LNCaP clone FGC (cell line): ENCODE data around the gene DOK7.

ENCODE experiments used
- DNase-seq: peaks from one replicate; pipeline ENCODE4 v3.0.0-alpha.2; 2011; ENCODE audit warnings: low read depth
- H3K4me3 ChIP-seq: 2 replicates; pipeline ENCODE4 v1.5.1; 2011; ENCODE audit warnings: mild to moderate bottlenecking, low read depth, low read length, control low read depth
- CTCF ChIP-seq: IDR thresholded peaks from 2 replicates; pipeline ENCODE4 v1.5.1; 2012; ENCODE audit warnings: mild to moderate bottlenecking; ENCODE audit not compliant: control insufficient read depth, insufficient read depth; ENCODE audit errors: extremely low read depth

DOK7 gene

DNA sequence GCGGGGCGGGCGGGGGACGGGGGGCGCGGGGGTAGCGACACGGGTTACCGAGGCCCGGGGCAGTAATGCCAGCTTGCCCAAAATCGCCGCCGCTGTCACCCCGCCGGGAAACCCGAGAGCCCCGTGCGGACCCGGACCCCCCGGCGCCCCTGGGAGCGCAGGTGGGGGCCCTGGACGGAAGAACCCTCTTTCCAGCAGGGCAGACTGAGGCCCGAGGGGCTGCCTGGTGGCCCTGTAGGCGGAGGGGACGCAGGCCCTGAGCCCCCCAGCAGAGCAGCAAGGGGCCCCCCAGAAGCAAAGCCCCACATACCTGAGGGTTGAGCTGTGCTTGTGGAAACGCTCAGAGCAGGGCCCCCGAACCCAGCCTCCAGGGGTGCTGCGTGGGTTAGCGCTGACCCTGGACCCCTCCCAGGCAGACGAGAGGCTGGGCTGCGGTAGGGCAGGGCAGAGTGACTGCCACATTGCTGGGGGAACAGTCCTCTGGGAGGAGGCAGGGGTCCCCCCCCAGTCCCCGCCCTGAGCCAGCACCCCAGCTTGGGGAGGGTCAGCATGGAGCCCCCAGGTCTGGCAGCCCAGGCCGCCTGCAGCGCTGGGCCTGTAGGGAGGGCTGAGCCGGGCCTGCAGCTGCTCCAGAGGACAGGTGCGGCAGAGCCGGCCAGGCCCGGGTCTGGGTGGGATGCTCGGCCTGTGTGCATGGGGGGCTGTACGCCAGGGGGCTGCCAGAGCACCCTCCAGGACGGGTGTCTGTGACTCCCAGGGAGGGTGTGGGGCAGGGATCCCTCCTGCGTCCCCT is 646 bp downstream of the DOK7 start:
- TF ChIP-seq CTCF = no peak
- H3K4me3 ChIP-seq = 0 out of 2 replicates have a peak overlapping the region, but pooled peaks have one; percentile 15
- no peak for DNase-seq

DNA sequence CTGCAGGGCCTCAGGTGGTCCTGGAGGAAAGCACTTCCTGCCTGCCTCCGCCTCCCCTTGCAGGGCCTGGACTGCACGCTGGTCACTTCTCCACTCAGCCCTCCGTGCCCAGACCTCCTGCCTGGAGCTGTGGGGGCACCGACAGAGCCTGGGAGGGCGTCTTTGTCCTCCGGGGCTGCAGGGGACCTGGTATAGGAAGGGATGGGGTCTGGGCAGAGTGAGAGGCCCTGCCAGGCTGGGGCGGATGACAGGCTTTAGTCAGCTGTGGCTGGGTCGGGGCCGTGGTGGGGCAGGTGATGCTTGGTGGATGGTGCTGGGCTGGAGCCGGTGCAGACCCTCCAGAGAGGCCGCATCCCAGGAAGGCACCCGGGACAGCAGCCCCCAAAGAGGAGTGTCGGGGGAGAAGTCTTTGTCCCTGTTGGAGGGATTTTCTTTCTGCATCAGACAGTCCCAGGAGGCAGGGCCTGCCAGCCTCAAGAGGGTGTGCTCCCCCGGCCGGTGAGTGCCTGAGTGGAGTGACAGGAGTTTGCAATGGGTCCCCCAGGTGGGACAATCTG is 1.3 kb downstream of the DOK7 start:
- DNase-seq = no peak
- no peak for TF ChIP-seq CTCF
- no peak overlapping the region for H3K4me3 ChIP-seq

DNA sequence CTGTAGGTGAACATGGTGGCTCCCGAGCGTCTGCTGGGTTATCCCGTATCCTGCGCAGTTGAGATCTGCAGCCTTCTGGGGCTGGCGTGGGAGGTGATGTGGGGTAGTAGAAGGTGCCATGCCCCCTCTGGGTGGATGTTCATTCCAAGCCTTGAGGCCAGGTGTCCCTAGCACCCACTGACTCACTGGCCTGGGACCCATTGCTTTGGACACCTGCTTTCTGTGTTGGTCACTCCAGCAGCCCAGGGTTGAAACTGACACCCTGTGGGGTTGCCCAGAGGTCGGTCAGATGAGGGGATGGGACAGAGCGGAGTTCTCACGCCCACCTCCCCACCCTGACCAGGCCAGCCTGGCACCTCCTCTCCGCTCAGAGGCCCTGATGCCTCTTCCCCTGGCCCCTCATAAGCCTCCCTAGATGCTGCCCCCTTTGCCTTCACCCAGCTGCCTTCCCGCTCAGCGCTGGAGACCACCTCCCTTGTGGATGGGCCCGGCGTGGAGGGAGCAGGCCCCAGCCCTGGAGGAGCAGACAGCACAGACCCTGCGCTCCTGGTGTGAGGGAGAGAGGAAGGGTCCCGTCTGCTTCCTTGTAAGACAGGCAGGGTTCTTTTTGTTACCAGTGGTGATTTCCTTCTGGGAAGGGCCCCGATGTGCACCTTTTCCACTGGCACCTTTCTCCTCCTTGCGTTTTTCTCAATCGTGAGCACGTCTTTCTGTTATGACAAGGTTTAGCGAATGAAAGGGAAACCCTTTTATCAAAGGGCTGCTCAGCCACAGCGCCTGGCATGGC is 2.0 kb downstream of the DOK7 start:
- H3K4me3 ChIP-seq = no peak overlapping the region
- DNase-seq = no peak
- no peak for TF ChIP-seq CTCF

GRCh38 chr4:3465698-3466671 is 2.9 kb downstream of the DOK7 start:
- H3K4me3 ChIP-seq = no peak overlapping the region
- TF ChIP-seq CTCF = no peak
- no peak for DNase-seq

- TF ChIP-seq CTCF = no peak
- no peak for DNase-seq
Measured at GRCh38 chr4:3466691-3467600, 3.8 kb downstream of the DOK7 start.

DNA sequence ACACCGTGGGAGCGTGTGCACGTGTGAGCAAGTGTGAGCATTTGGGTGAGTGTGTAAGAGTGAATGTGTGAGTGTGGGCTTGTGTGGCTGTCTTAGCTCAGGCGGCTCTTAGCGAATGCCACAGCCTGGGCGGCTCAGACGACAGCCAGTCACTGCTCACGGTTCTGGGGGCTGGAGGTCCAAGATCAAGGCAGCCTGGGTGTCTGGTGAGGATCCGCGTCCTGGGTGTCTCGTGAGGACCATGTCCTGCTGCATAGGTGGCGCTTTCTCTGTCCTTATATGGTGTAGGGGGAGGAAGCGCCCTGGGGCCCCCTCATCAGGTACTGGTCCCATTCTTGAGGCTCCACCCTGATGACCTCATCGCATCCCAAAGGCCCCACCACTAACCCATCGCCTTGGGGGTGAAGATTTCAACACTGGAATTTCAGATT is 4.5 kb downstream of the DOK7 start:
- no peak overlapping the region for H3K4me3 ChIP-seq
- no peak for DNase-seq
- no peak for TF ChIP-seq CTCF

More at GRCh38 chr4:3466691-3467600, 3.8 kb downstream of the DOK7 start:
- H3K4me3 ChIP-seq = no peak overlapping the region
